CD14-positive monocyte (primary cell): Measurements from ENCODE around the gene GTPBP4. TPM values are rescaled to one million over a fixed set of nuclear protein-coding genes. Genes with fewer than 3 reads are reported as not detected.

Experiments
- DNase-seq, 3 donors: peaks; one replicate each; pipeline ENCODE4 v3.0.0-alpha.2; 2011 to 2022
- H2AFZ ChIP-seq: 2 replicates; pipeline ENCODE4 v1.6.0; 2012; ENCODE audit warnings: mild to moderate bottlenecking, low read depth, low read length, inconsistent platforms; ENCODE audit not compliant: insufficient read depth, poor library complexity, severe bottlenecking
- H3K27ac ChIP-seq, 2 donors: 1 replicate in 1 of 2; 2 replicates in 1 of 2; pipeline ENCODE4 v1.5.1; 2012 to 2013; ENCODE audit warnings: low read length in 2 of 2, control low read depth in 1 of 2, inconsistent platforms in 1 of 2, low read depth in 1 of 2, mild to moderate bottlenecking in 1 of 2
- H3K27me3 ChIP-seq, 2 donors: one replicate each; pipeline versions ENCODE4 v1.6.0 to v1.6.1; 2011 to 2013; ENCODE audit warnings: low read length in 2 of 2; ENCODE audit not compliant: control insufficient read depth in 2 of 2, insufficient read depth in 2 of 2
- H3K36me3 ChIP-seq, 2 donors: replicated peaks in 1 of 2; 1 replicate in 1 of 2; 2 replicates in 1 of 2; pipeline versions ENCODE4 v1.5.1 to v1.6.1; 2012 to 2013; ENCODE audit warnings: low read length in 2 of 2, control low read depth in 1 of 2, inconsistent platforms in 1 of 2, mild to moderate bottlenecking in 1 of 2; ENCODE audit not compliant: insufficient read depth in 2 of 2, control insufficient read depth in 1 of 2
- H3K4me1 ChIP-seq, 2 donors: 1 replicate in 1 of 2; 2 replicates in 1 of 2; pipeline versions ENCODE4 v1.5.1 to v1.6.1; 2012 to 2013; ENCODE audit warnings: low read length in 2 of 2, control low read depth in 1 of 2, inconsistent platforms in 1 of 2, mild to moderate bottlenecking in 1 of 2, moderate library complexity in 1 of 2; ENCODE audit not compliant: insufficient read depth in 2 of 2, control insufficient read depth in 1 of 2
- H3K4me2 ChIP-seq: replicated peaks from 2 replicates; pipeline ENCODE3; 2012; ENCODE audit warnings: low read length, moderate library complexity, mild to moderate bottlenecking; ENCODE audit not compliant: poor library complexity, severe bottlenecking; ENCODE audit errors: extremely low read depth
- H3K4me3 ChIP-seq, 3 experiments: fragments of 200-600 bp in 1 of 3; sonication (generic) in 1 of 3; replicated peaks in 1 of 3; 1 replicate in 2 of 3; 2 replicates in 1 of 3; pipeline ENCODE4 v1.5.1; 2011 to 2013; ENCODE audit warnings: low read length in 3 of 3, mild to moderate bottlenecking in 3 of 3, control low read depth in 2 of 3, low read depth in 2 of 3, inconsistent platforms in 1 of 3, moderate library complexity in 1 of 3
- H3K79me2 ChIP-seq: 2 replicates; pipeline ENCODE4 v1.6.0; 2012; ENCODE audit warnings: mild to moderate bottlenecking, control low read depth, inconsistent platforms, low read length, moderate library complexity; ENCODE audit not compliant: insufficient read depth
- H3K9ac ChIP-seq: 2 replicates; pipeline ENCODE4 v1.6.0; 2017; ENCODE audit warnings: low read length, mild to moderate bottlenecking; ENCODE audit not compliant: insufficient read depth, poor library complexity, severe bottlenecking
- H3K9me3 ChIP-seq, 2 donors: replicated peaks in 1 of 2; 1 replicate in 1 of 2; 2 replicates in 1 of 2; pipeline versions ENCODE4 v1.5.1 to v1.6.1; 2012 to 2013; ENCODE audit warnings: low read length in 2 of 2, control low read depth in 1 of 2; ENCODE audit not compliant: control insufficient read depth in 1 of 2, insufficient read depth in 1 of 2
- H4K20me1 ChIP-seq: 2 replicates; pipeline ENCODE4 v1.6.0; 2012; ENCODE audit warnings: mild to moderate bottlenecking, low read length, control low read depth, moderate library complexity; ENCODE audit not compliant: insufficient read depth
- H3K27ac Mint-ChIP-seq, 7 donors: one replicate each; pipeline ENCODE4 v1.8.0; 2020; ENCODE audit warnings: mild to moderate bottlenecking in 7 of 7, mixed read lengths in 7 of 7, moderate library complexity in 6 of 7, inconsistent platforms in 2 of 7
- H3K27me3 Mint-ChIP-seq, 3 donors: one replicate each; pipeline ENCODE4 v1.8.0; 2021 to 2022; ENCODE audit warnings: low read depth in 3 of 3, mild to moderate bottlenecking in 3 of 3, mixed read lengths in 3 of 3, moderate library complexity in 3 of 3, inconsistent platforms in 1 of 3
- H3K36me3 Mint-ChIP-seq, 2 donors: one replicate each; pipeline ENCODE4 v1.8.0; 2020; ENCODE audit warnings: mixed read lengths in 2 of 2, inconsistent platforms in 1 of 2, mild to moderate bottlenecking in 1 of 2
- H3K4me1 Mint-ChIP-seq: one replicate; pipeline ENCODE4 v1.8.0; 2020; ENCODE audit warnings: mild to moderate bottlenecking, mixed read lengths
- H3K4me3 Mint-ChIP-seq, 2 donors: one replicate each; pipeline ENCODE4 v1.8.0; 2020; ENCODE audit warnings: mild to moderate bottlenecking in 2 of 2, mixed read lengths in 2 of 2, moderate library complexity in 1 of 2
- H3K9me3 Mint-ChIP-seq, 7 donors: one replicate each; pipeline ENCODE4 v1.8.0; 2020 to 2022; ENCODE audit warnings: mixed read lengths in 7 of 7, mild to moderate bottlenecking in 6 of 7, moderate library complexity in 6 of 7, inconsistent platforms in 2 of 7
- CTCF ChIP-seq: fragments of 200-600 bp; IDR thresholded peaks from one replicate; pipeline ENCODE4 v1.8.0; 2022; ENCODE audit warnings: antibody characterized with exemption, mild to moderate bottlenecking
- WGBS: methylation state at CpG from one replicate; pipeline ENCODE4 v1.1.5; 2013; ENCODE audit warnings: missing lambda C conversion rate; ENCODE audit not compliant: insufficient coverage; 5-methylcytosine and 5-hydroxymethylcytosine counted together
- intact Hi-C, 2 donors: fragments of 100-400 bp; cut with micrococcal nuclease; formaldehyde crosslinking; loops; one replicate each; pipeline versions ENCODE4 v1.15.0 to v1.15.1; 2023
- polyA plus RNA-seq, 3 donors: library from polyadenylated mRNA; depleted of rRNA in 1 of 3; unstranded in 2 of 3; stranded (reverse) in 1 of 3; fragments of 300-500 nt in 2 of 3; fragments of >200 nt in 1 of 3; fragmentation: Illumina TruSeq in 2 of 3; gene quantifications; 1 replicate in 2 of 3; 2 replicates in 1 of 3; pipeline ENCODE4 v1.2.3, GENCODE V29; 2012 to 2021

The GTPBP4 gene
- polyA plus RNA-seq, 3 donors: 9.9 to 16.1 (median 12.2) TPM

DNA sequence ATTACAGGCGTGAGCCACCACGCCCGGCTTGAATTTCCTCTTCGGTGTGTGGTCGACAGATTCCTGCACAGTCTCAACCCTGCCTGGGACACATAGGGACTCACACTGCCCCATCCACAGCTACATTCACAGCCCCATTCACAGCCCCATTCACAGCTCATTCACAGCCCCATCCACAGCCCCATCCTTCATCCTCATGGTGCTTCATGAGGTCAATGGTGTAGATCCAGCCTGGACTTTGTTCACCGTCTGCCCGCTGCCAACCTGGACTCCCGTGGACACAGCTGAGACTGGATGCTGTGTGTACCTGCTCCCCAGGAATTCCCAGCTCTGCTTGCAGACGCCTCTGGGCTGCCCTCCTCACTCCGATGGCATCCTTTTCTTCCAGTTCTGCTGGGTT, 32.2 kb downstream of the GTPBP4 start:
- H3K4me3 Mint-ChIP-seq: no peak overlapping the region
- H3K4me1 ChIP-seq: no peaks in the 10 kb centered on the region
- H3K27ac Mint-ChIP-seq: peak overlapping the region in 4 of 7 donors; percentile 6 to 69 (median 36)
- TF ChIP-seq CTCF: no peak
- no peak overlapping the region for H3K4me2 ChIP-seq
- no peak overlapping the region for H3K4me3 ChIP-seq
- H4K20me1 ChIP-seq: no peaks in the 10 kb centered on the region
- H3K79me2 ChIP-seq: no peaks in the 10 kb centered on the region
- 94% methylated on average over 9 of the region's 10 CpGs for WGBS
- no peak overlapping the region for H3K27ac ChIP-seq
- H3K9me3 ChIP-seq: no peaks in the 10 kb centered on the region
- peaks cover 44 to 47% of the 10 kb centered on the region in 2 donors for H3K36me3 ChIP-seq
- peaks cover 44 to 56% of the 10 kb centered on the region in 2 donors for H3K36me3 Mint-ChIP-seq
- no peaks in the 10 kb centered on the region for H3K27me3 ChIP-seq
- no peak overlapping the region for H2AFZ ChIP-seq
- DNase-seq: no peak
- H3K4me1 Mint-ChIP-seq: no peaks in the 10 kb centered on the region
- H3K27me3 Mint-ChIP-seq: no peaks in the 10 kb centered on the region
- no peak overlapping the region for H3K9ac ChIP-seq
- intact Hi-C loops: no loop called here
- H3K9me3 Mint-ChIP-seq: peaks cover 0 to 4% (median 2%) of the 10 kb centered on the region in 7 donors

DNA sequence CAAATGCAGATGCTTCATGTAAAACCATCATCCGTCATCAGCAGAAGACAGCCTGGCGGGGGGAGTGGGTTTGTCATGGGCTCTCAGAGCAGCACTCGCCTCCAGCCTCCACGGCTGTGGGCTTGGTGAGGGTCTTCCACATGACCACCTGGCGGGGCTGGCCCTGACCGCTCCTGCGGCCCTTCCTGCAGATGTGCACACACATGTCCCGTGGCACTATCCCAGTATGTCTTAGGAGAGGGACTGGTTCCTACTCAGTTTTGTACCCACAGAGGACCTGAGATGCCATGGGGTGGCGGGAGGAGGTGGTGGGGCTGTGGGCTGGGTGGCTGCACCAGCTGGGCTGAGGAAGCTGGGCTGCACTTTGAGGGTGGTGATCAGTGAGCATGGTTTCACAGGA, 32.7 kb downstream of the GTPBP4 start:
- H3K79me2 ChIP-seq: no peaks in the 10 kb centered on the region
- H3K4me3 ChIP-seq: no peak overlapping the region
- DNase-seq: no peak
- 99% methylated on average over 8 of the region's 9 CpGs for WGBS
- H3K27me3 ChIP-seq: no peaks in the 10 kb centered on the region
- H3K9me3 ChIP-seq: no peaks in the 10 kb centered on the region
- peaks cover 39 to 42% of the 10 kb centered on the region in 2 donors for H3K36me3 ChIP-seq
- H3K4me3 Mint-ChIP-seq: no peak overlapping the region
- H2AFZ ChIP-seq: no peak overlapping the region
- H3K27me3 Mint-ChIP-seq: no peaks in the 10 kb centered on the region
- no peak for TF ChIP-seq CTCF
- no peaks in the 10 kb centered on the region for H3K4me1 Mint-ChIP-seq
- H3K9me3 Mint-ChIP-seq: peaks cover 0 to 4% (median 2%) of the 10 kb centered on the region in 7 donors
- no peak overlapping the region for H3K27ac ChIP-seq
- no peak overlapping the region for H3K27ac Mint-ChIP-seq
- H4K20me1 ChIP-seq: no peaks in the 10 kb centered on the region
- intact Hi-C loops: no loop called here
- H3K4me1 ChIP-seq: no peaks in the 10 kb centered on the region
- peaks cover 40 to 51% of the 10 kb centered on the region in 2 donors for H3K36me3 Mint-ChIP-seq
- H3K9ac ChIP-seq: no peak overlapping the region
- no peak overlapping the region for H3K4me2 ChIP-seq
